Naive thymus-derived CD4-positive, alpha-beta T cell (primary cell): ENCODE measurements around the gene LRRFIP2. TPM values are rescaled to one million over a fixed set of nuclear protein-coding genes. Genes with fewer than 3 reads are reported as not detected.
A peak's percentile ranks its signal among the peaks of the same experiment; 100 is the strongest.
"Not testable (repeated sequence)": the region's sequence is repeated elsewhere in the genome, so short reads cannot be mapped to it uniquely, and the experiment has no call there.

Experiments
- ATAC-seq: fragments of 150-1000 bp; cut with Tn5 transposase; 2 replicates; pipeline ENCODE4 v1.10.0; 2021; ENCODE audit warnings: mild to moderate bottlenecking, moderate library complexity
- CTCF ChIA-PET: fragments of 350-600 bp; sonication (Branson Sonifier 250); formaldehyde crosslinking; loops from one replicate; lab custom pipeline; 2021; ENCODE audit warnings: antibody characterized with exemption; lab: Charles Lee
- POLR2A ChIA-PET: fragments of 350-600 bp; sonication (Branson Sonifier 250); formaldehyde crosslinking; loops from one replicate; lab custom pipeline; 2021; ENCODE audit warnings: antibody characterized with exemption, inconsistent platforms; lab: Charles Lee
- DNase-seq, 9 donors: peaks; one replicate each; pipeline versions ENCODE4 v3.0.0 to v3.0.0-alpha.2; 2020 to 2022; ENCODE audit warnings: mixed read lengths in 1 of 9
- H3K27ac ChIP-seq: one replicate; pipeline ENCODE4 v1.7.0; 2013; ENCODE audit warnings: mild to moderate bottlenecking, low read depth, low read length, moderate library complexity
- H3K27me3 ChIP-seq, 2 donors: one replicate each; pipeline ENCODE4 v1.7.0; 2013; ENCODE audit warnings: low read length in 2 of 2, mild to moderate bottlenecking in 2 of 2, moderate library complexity in 2 of 2; ENCODE audit not compliant: control insufficient read depth in 2 of 2, insufficient read depth in 2 of 2
- H3K36me3 ChIP-seq, 3 experiments: 1 replicate in 2 of 3; 2 replicates in 1 of 3; pipeline ENCODE4 v1.7.0; 2013; ENCODE audit warnings: low read length in 3 of 3, mild to moderate bottlenecking in 3 of 3, moderate library complexity in 1 of 3; ENCODE audit not compliant: insufficient read depth in 3 of 3, control insufficient read depth in 2 of 3
- H3K4me1 ChIP-seq, 2 donors: one replicate each; pipeline ENCODE4 v1.7.0; 2013; ENCODE audit warnings: low read length in 2 of 2, mild to moderate bottlenecking in 2 of 2, moderate library complexity in 1 of 2; ENCODE audit not compliant: control insufficient read depth in 2 of 2, insufficient read depth in 2 of 2
- H3K4me3 ChIP-seq: 2 replicates; pipeline ENCODE4 v1.7.0; 2013; ENCODE audit warnings: mild to moderate bottlenecking, low read length
- H3K9me3 ChIP-seq, 3 experiments: 1 replicate in 2 of 3; 2 replicates in 1 of 3; pipeline ENCODE4 v1.7.0; 2013; ENCODE audit warnings: low read length in 3 of 3; ENCODE audit not compliant: control insufficient read depth in 2 of 3
- H3K27ac Mint-ChIP-seq, 9 donors: one replicate each; pipeline ENCODE4 v1.8.0; 2020 to 2022; ENCODE audit warnings: mixed read lengths in 9 of 9, mild to moderate bottlenecking in 8 of 9, moderate library complexity in 5 of 9, inconsistent platforms in 2 of 9
- H3K27me3 Mint-ChIP-seq, 5 donors: one replicate each; pipeline ENCODE4 v1.8.0; 2021 to 2022; ENCODE audit warnings: mixed read lengths in 5 of 5, mild to moderate bottlenecking in 1 of 5
- H3K36me3 Mint-ChIP-seq, 5 donors: one replicate each; pipeline ENCODE4 v1.8.0; 2020 to 2022; ENCODE audit warnings: mixed read lengths in 5 of 5, mild to moderate bottlenecking in 3 of 5, inconsistent platforms in 1 of 5
- H3K4me1 Mint-ChIP-seq, 7 donors: one replicate each; pipeline ENCODE4 v1.8.0; 2020 to 2022; ENCODE audit warnings: mixed read lengths in 7 of 7, mild to moderate bottlenecking in 3 of 7, inconsistent platforms in 1 of 7
- H3K4me3 Mint-ChIP-seq, 10 donors: one replicate each; pipeline ENCODE4 v1.8.0; 2020 to 2022; ENCODE audit warnings: mild to moderate bottlenecking in 10 of 10, mixed read lengths in 10 of 10, moderate library complexity in 6 of 10, inconsistent platforms in 2 of 10
- H3K9me3 Mint-ChIP-seq, 11 donors: one replicate each; pipeline ENCODE4 v1.8.0; 2020 to 2022; ENCODE audit warnings: mixed read lengths in 11 of 11, mild to moderate bottlenecking in 4 of 11, inconsistent platforms in 1 of 11, moderate library complexity in 1 of 11
- intact Hi-C, 2 donors: fragments of 100-400 bp; cut with micrococcal nuclease; formaldehyde crosslinking; loops; one replicate each; pipeline ENCODE4 v1.15.1; 2023
- polyA plus RNA-seq, 2 donors: library from polyadenylated mRNA; unstranded; fragments of 300-500 nt; fragmentation: Illumina TruSeq; gene quantifications; one replicate each; pipeline ENCODE4 v1.2.3, GENCODE V29; 2021
- total RNA-seq, 6 experiments: library from RNA in 5 of 6; stranded (reverse) in 5 of 6; gene quantifications; 1 replicate in 5 of 6; 2 replicates in 1 of 6; pipeline ENCODE4 v1.2.3 and lab custom pipeline; 2021 to 2026

LRRFIP2 gene
- total and polyA plus RNA-seq, 7 experiments from 2014 or later: 14.0 to 87.5 (median 26.3) TPM

DNA sequence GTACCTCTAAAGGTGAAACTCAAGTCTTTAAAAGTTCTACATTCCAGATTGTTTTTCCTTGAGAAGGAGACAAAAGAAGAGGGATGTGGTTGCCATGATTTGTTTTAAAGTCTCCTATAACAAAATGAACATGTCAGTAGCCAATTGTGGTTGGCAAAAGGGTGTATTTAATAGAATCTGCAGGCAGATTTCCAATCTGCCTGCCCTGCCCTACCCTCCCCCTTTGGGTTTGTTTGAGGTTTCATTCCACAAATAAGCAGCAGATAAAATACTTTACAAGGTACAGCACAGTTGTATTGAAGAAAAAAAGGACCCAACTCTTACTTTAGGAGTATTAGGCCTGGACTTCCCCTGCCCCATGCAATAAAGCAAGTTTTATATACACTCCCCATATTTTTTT, 121.5 kb downstream of the LRRFIP2 start:
- no peaks in the 10 kb centered on the region for H3K9me3 Mint-ChIP-seq
- H3K9me3 ChIP-seq: no peaks in the 10 kb centered on the region
- no peak for DNase-seq
- H3K4me1 ChIP-seq: no peaks in the 10 kb centered on the region
- no peak for ATAC-seq
- no peak overlapping the region for H3K4me3 ChIP-seq
- peak overlapping the region in 4 of 9 donors; percentile 10 to 70 (median 38) for H3K27ac Mint-ChIP-seq
- no peaks in the 10 kb centered on the region for H3K27me3 ChIP-seq
- peaks cover 13 to 64% (median 16%) of the 10 kb centered on the region in 3 experiments for H3K36me3 ChIP-seq
- POLR2A ChIA-PET: no interaction called here
- H3K27me3 Mint-ChIP-seq: no peaks in the 10 kb centered on the region
- CTCF ChIA-PET: no interaction called here
- H3K4me3 Mint-ChIP-seq: no peak overlapping the region
- H3K4me1 Mint-ChIP-seq: peaks cover 0 to 8% (median 0%) of the 10 kb centered on the region in 7 donors
- intact Hi-C loops: no loop called here
- peaks cover 4 to 58% (median 30%) of the 10 kb centered on the region in 5 donors for H3K36me3 Mint-ChIP-seq
- no peak overlapping the region for H3K27ac ChIP-seq

- no peak for DNase-seq
- Mint-ChIP-seq H3K27me3 (no peaks in the 10 kb centered on the region), H3K36me3 (peaks cover 6 to 58% (median 35%) of the 10 kb centered on the region in 5 donors), H3K9me3 (no peaks in the 10 kb centered on the region), H3K4me1 (peaks cover 0 to 8% (median 0%) of the 10 kb centered on the region in 7 donors), H3K4me3 (no peak overlapping the region), H3K27ac (no peak overlapping the region)
- H3K4me1 ChIP-seq: no peaks in the 10 kb centered on the region
- H3K27me3 ChIP-seq: no peaks in the 10 kb centered on the region
- CTCF ChIA-PET: no interaction called here
- intact Hi-C loops: no loop called here
- no peak overlapping the region for H3K27ac ChIP-seq
- peaks cover 13 to 68% (median 16%) of the 10 kb centered on the region in 3 experiments for H3K36me3 ChIP-seq
- POLR2A ChIA-PET: interaction anchor here (0.7 kb wide), 1 partner anchor 278 kb away, joined by 3 read pairs; no protein-coding TSS in a partner anchor
- no peaks in the 10 kb centered on the region for H3K9me3 ChIP-seq
- H3K4me3 ChIP-seq: no peak overlapping the region
- ATAC-seq: no peak
Measured at GRCh38 chr3:37050282-37050681, 124.1 kb downstream of the LRRFIP2 start.

DNA sequence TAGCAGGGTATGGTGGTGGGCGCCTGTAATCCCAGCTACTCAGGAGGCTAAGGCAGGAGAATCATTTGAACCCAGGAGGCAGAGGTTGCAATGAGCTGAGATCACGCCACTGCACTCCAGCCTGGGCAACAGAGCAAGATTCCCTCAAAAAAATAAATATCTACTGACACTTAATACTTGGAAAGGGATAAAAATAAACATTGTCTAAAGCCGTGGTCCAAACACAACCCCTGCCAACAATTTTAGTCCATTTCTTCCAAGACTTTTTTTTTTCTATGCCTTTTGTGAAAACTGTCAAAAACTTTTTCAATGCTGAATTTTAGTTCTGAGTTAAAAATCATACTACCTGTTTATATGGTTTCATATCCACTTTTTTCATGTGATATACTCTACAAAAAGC, 131.7 kb downstream of the LRRFIP2 start:
- H3K4me3 ChIP-seq, CTCF ChIA-PET, ATAC-seq, H3K27me3 Mint-ChIP-seq, H3K4me3 Mint-ChIP-seq, H3K27ac Mint-ChIP-seq, H3K9me3 Mint-ChIP-seq, H3K9me3 ChIP-seq, DNase-seq, H3K27me3 ChIP-seq, H3K4me1 ChIP-seq, H3K27ac ChIP-seq, H3K4me1 Mint-ChIP-seq, intact Hi-C loops: not testable (repeated sequence)
- peaks cover 11 to 60% (median 29%) of the 10 kb centered on the region in 5 donors for H3K36me3 Mint-ChIP-seq
- POLR2A ChIA-PET: interaction anchor here (0.6 kb wide), 1 partner anchor 100 kb away, joined by 3 read pairs; no protein-coding TSS in a partner anchor
- peaks cover 11 to 55% (median 17%) of the 10 kb centered on the region in 3 experiments for H3K36me3 ChIP-seq

DNA sequence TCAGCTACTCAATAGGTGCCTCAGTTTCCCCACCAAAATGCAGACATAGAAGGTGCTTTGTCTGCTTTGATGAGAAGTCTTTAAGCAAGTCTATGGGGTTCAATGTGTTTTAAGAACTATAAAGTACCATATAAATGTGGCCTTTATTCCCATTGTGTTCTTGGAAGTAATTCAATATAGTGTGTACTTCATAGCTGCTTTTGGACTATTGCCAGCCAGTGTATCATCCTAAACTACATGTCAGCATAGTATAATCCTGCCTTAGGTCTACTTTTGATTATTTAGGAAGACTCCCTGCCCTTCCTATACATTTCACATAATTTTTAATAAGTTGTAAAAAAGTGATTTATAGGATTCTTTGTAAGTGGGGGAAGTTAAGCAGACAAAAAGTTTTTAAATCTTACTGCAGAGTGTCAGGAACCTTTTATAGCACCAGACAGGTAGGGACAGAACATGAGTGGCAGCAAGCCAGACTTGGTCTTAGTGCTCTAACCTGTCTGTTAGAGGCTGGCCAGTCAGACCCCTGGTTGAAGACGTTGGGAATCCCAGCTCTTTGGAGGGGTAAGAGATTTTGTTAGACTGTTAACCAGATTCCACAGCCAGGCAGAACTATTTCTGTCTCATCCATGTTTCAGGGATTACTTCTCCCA, 132.7 kb downstream of the LRRFIP2 start:
- CTCF ChIA-PET: interaction anchor here (0.8 kb wide), 1 partner anchor 173 kb away, joined by 3 read pairs; no protein-coding TSS in a partner anchor
- Histone ChIP-seq H3K27ac (no peak overlapping the region), H3K36me3 (peaks cover 11 to 50% (median 17%) of the 10 kb centered on the region in 3 experiments), H3K9me3 (no peaks in the 10 kb centered on the region), H3K4me1 (no peaks in the 10 kb centered on the region), H3K27me3 (no peaks in the 10 kb centered on the region), H3K4me3 (no peak overlapping the region)
- Mint-ChIP-seq H3K9me3 (peaks cover 0 to 4% (median 0%) of the 10 kb centered on the region in 11 donors), H3K4me3 (no peak overlapping the region), H3K36me3 (peaks cover 8 to 58% (median 32%) of the 10 kb centered on the region in 5 donors), H3K27me3 (no peaks in the 10 kb centered on the region), H3K4me1 (peaks cover 0 to 3% (median 0%) of the 10 kb centered on the region in 7 donors), H3K27ac (peak overlapping the region in 1 of 9 donors; percentile 28)
- intact Hi-C loops: no loop called here
- POLR2A ChIA-PET: no interaction called here
- DNase-seq (no peak), ATAC-seq (no peak)

DNA sequence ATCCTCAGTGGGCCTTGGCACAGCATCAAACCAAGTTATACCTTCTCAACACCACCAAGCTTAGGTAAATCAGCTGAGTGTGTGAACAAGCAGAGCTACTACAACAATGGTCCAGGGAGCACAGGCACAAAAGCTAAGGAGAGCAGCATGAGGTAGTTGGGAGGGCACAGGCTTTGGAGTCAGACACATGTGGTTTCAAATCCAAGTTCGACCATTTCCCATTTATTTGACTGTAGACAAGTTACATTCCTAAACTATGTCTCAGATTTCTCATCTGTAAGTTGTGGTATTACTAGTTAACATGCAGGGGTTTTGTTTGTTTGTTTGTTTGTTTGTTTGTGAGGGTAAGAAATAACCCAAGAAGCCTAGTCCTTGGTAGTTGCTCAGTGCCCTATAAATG, 134.2 kb downstream of the LRRFIP2 start:
- no peak for DNase-seq
- H3K9me3 Mint-ChIP-seq: peaks cover 0 to 15% (median 3%) of the 10 kb centered on the region in 11 donors
- POLR2A ChIA-PET: interaction anchor here (0.6 kb wide), 1 partner anchor 304 kb away, joined by 4 read pairs; no protein-coding TSS in a partner anchor
- intact Hi-C loops: no loop called here
- H3K36me3 Mint-ChIP-seq: peaks cover 15 to 68% (median 44%) of the 10 kb centered on the region in 5 donors
- ATAC-seq: no peak
- Histone ChIP-seq H3K4me1 (no peaks in the 10 kb centered on the region), H3K36me3 (peaks cover 11 to 62% (median 17%) of the 10 kb centered on the region in 3 experiments), H3K9me3 (peaks cover 0 to 9% (median 0%) of the 10 kb centered on the region in 3 experiments), H3K27me3 (no peaks in the 10 kb centered on the region), H3K27ac (no peak overlapping the region), H3K4me3 (no peak overlapping the region)
- no peaks in the 10 kb centered on the region for H3K27me3 Mint-ChIP-seq
- peaks cover 0 to 3% (median 0%) of the 10 kb centered on the region in 7 donors for H3K4me1 Mint-ChIP-seq
- H3K4me3 Mint-ChIP-seq: no peak overlapping the region
- CTCF ChIA-PET: no interaction called here
- peak overlapping the region in 3 of 9 donors; percentile 54 to 77 (median 77) for H3K27ac Mint-ChIP-seq

GRCh38 chr3:37039161-37039846, 135.1 kb downstream of the LRRFIP2 start:
- DNase-seq (no peak), ATAC-seq (no peak)
- H3K27me3 ChIP-seq: no peaks in the 10 kb centered on the region
- H3K27me3 Mint-ChIP-seq: no peaks in the 10 kb centered on the region
- no peaks in the 10 kb centered on the region for H3K4me1 Mint-ChIP-seq
- H3K4me3 ChIP-seq: no peak overlapping the region
- peaks cover 0 to 9% (median 0%) of the 10 kb centered on the region in 3 experiments for H3K9me3 ChIP-seq
- intact Hi-C loops: no loop called here
- no peaks in the 10 kb centered on the region for H3K4me1 ChIP-seq
- no peak overlapping the region for H3K4me3 Mint-ChIP-seq
- H3K27ac Mint-ChIP-seq: peak overlapping the region in 3 of 9 donors; percentile 7 to 54 (median 36)
- H3K27ac ChIP-seq: no peak overlapping the region
- POLR2A ChIA-PET: no interaction called here
- peaks cover 15 to 68% (median 49%) of the 10 kb centered on the region in 5 donors for H3K36me3 Mint-ChIP-seq
- H3K36me3 ChIP-seq: peaks cover 11 to 69% (median 17%) of the 10 kb centered on the region in 3 experiments
- CTCF ChIA-PET: no interaction called here
- H3K9me3 Mint-ChIP-seq: peaks cover 0 to 21% (median 3%) of the 10 kb centered on the region in 11 donors
